Measurements from ENCODE around the gene CCDC47. TPM values are rescaled to one million over a fixed set of nuclear protein-coding genes. Genes with fewer than 3 reads are reported as not detected.

The CCDC47 gene
- polyA plus RNA-seq, 3 donors: 15.2 to 56.4 (median 43.0) TPM

DNA sequence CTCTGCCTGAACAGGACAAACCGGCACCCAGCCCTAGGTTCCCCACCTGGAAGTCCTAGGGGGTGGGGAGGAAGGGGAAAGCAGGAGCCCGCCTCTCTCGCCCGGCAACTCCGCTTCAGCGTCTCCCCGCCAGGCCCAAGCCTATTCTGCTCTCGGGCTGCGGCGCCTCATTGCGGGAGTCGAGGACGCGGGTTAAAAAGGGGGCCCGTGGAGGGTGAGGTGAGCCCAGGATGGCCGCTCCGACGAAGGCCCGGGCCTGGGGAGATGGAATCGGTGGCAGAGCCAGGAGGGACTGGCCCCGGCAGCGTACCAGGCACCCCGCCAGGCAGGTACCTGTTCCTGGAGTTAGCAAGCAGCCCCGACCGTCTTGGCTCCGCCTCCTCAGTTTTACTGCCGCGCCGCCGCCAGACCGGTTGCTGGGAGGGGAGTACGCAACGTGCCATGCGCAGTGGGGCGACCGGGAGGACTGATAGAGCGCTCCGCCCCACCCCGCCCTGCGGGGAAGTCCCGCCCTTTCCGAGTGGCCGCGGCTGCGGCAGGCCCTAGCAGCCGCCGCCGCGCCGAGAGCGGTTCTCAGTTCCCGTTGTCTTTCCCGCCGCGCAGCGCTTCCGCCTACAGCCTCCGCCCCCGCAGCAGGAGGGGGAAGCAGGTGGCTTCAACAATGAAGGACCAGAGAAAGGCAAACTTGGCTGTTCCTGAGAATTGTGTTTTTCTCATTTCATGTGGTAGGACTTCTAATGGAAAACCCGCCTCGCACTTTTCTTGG, 31.8 kb downstream of the CCDC47 start, which contains the start of gene STRADA:
STRADA (minus strand) TSS at position 392 of the 766 bp plus-strand sequence. CDS start 13,430 bp downstream, outside the sequence.
- Histone ChIP-seq H3K27me3 (ENCODE audit: control insufficient read depth in 2 of 2, insufficient read depth in 2 of 2, low read length in 2 of 2) (no peaks in the 10 kb centered on the region), H3K4me2 (replicated peaks; ENCODE audit: extremely low read depth, low read length, poor library complexity, severe bottlenecking) (peak within 1 kb of the TSS; percentile 98), H3K9ac (ENCODE audit: insufficient read depth, low read length, poor library complexity, severe bottlenecking) (peak within 1 kb of the TSS; percentile 94), H2AFZ (ENCODE audit: insufficient read depth, low read depth, low read length, poor library complexity, severe bottlenecking) (peak within 1 kb of the TSS; percentile 96), H3K79me2 (ENCODE audit: insufficient read depth, low read length) (peaks cover 38% of the 10 kb centered on the region), H3K4me3 (replicated peaks in 1 of 3; ENCODE audit: low read depth in 2 of 3, low read length in 3 of 3) (peak within 1 kb of the TSS; percentile 85 to 99 (median 98)), H3K27ac (ENCODE audit: low read depth in 1 of 2, low read length in 2 of 2) (peak within 1 kb of the TSS; percentile 84 to 87), H3K4me1 (ENCODE audit: control insufficient read depth in 1 of 2, insufficient read depth in 2 of 2, low read length in 2 of 2) (peaks cover 19 to 32% of the 10 kb centered on the region in 2 donors), H3K36me3 (replicated peaks in 1 of 2; ENCODE audit: control insufficient read depth in 1 of 2, insufficient read depth in 2 of 2, low read length in 2 of 2) (peaks cover 7 to 21% of the 10 kb centered on the region in 2 donors), H3K9me3 (replicated peaks in 1 of 2; ENCODE audit: control insufficient read depth in 1 of 2, insufficient read depth in 1 of 2, low read length in 2 of 2) (no peaks in the 10 kb centered on the region), H4K20me1 (ENCODE audit: insufficient read depth, low read length) (no peaks in the 10 kb centered on the region)
- peak; percentile 96 to 98 (median 97) for DNase-seq
- peaks cover 11 to 23% of the 10 kb centered on the region in 2 donors for H3K36me3 Mint-ChIP-seq
- H3K27me3 Mint-ChIP-seq (ENCODE audit: low read depth in 3 of 3): no peaks in the 10 kb centered on the region
- WGBS (ENCODE audit: insufficient coverage): under 1% methylated on average over 56 of the region's 61 CpGs
- peaks cover 24% of the 10 kb centered on the region for H3K4me1 Mint-ChIP-seq
- no peaks in the 10 kb centered on the region for H3K9me3 Mint-ChIP-seq
- peak within 1 kb of the TSS; percentile 94 to 98 (median 98) for H3K27ac Mint-ChIP-seq
- intact Hi-C loops (cut with micrococcal nuclease): loop anchor here (1.0 to 5.0 kb wide), 3 partner anchors 32 to 44 kb away; partner anchors contain the start of gene CCDC47 (in 1 of the 2)
- peak within 1 kb of the TSS; percentile 86 to 96 for H3K4me3 Mint-ChIP-seq
- TF ChIP-seq, protein P1, sequence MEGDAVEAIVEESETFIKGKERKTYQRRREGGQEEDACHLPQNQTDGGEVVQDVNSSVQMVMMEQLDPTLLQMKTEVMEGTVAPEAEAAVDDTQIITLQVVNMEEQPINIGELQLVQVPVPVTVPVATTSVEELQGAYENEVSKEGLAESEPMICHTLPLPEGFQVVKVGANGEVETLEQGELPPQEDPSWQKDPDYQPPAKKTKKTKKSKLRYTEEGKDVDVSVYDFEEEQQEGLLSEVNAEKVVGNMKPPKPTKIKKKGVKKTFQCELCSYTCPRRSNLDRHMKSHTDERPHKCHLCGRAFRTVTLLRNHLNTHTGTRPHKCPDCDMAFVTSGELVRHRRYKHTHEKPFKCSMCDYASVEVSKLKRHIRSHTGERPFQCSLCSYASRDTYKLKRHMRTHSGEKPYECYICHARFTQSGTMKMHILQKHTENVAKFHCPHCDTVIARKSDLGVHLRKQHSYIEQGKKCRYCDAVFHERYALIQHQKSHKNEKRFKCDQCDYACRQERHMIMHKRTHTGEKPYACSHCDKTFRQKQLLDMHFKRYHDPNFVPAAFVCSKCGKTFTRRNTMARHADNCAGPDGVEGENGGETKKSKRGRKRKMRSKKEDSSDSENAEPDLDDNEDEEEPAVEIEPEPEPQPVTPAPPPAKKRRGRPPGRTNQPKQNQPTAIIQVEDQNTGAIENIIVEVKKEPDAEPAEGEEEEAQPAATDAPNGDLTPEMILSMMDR (IDR thresholded peaks at IDR 0.05): no peak

DNA sequence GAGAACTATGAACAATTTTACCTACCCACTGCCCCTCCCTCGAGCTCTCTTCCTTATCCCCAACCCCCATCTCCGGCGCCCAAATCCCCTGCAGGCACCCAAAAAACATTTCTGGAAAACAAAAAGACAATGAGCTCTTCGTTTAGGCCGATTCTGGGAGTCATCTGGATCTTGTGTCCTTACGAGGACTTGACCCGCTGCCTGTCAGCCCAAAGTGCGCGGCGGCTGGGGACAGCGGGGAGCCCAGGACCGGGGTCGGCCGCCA, 32.3 kb downstream of the CCDC47 start:
- Histone ChIP-seq H3K79me2 (ENCODE audit: insufficient read depth, low read length) (peaks cover 43% of the 10 kb centered on the region), H3K27me3 (ENCODE audit: control insufficient read depth in 2 of 2, insufficient read depth in 2 of 2, low read length in 2 of 2) (no peaks in the 10 kb centered on the region), H3K36me3 (replicated peaks in 1 of 2; ENCODE audit: control insufficient read depth in 1 of 2, insufficient read depth in 2 of 2, low read length in 2 of 2) (peaks cover 3 to 17% of the 10 kb centered on the region in 2 donors), H2AFZ (ENCODE audit: insufficient read depth, low read depth, low read length, poor library complexity, severe bottlenecking) (peak overlapping the region; percentile 96), H3K4me2 (replicated peaks; ENCODE audit: extremely low read depth, low read length, poor library complexity, severe bottlenecking) (peak overlapping the region; percentile 98), H3K4me3 (replicated peaks in 1 of 3; ENCODE audit: low read depth in 2 of 3, low read length in 3 of 3) (peak overlapping the region; percentile 65 to 99 (median 98)), H3K4me1 (ENCODE audit: control insufficient read depth in 1 of 2, insufficient read depth in 2 of 2, low read length in 2 of 2) (peaks cover 19 to 31% of the 10 kb centered on the region in 2 donors), H3K9me3 (replicated peaks in 1 of 2; ENCODE audit: control insufficient read depth in 1 of 2, insufficient read depth in 1 of 2, low read length in 2 of 2) (no peaks in the 10 kb centered on the region), H3K27ac (ENCODE audit: low read depth in 1 of 2, low read length in 2 of 2) (peak overlapping the region; percentile 84 to 87), H3K9ac (ENCODE audit: insufficient read depth, low read length, poor library complexity, severe bottlenecking) (peak overlapping the region; percentile 94), H4K20me1 (ENCODE audit: insufficient read depth, low read length) (no peaks in the 10 kb centered on the region)
- DNase-seq: peak; percentile 20 to 30 (median 29)
- intact Hi-C loops (cut with micrococcal nuclease): loop anchor here (5.0 kb wide), 2 partner anchors 36 to 44 kb away; no protein-coding TSS in a partner anchor
- peak overlapping the region; percentile 89 to 98 (median 95) for H3K27ac Mint-ChIP-seq
- TF ChIP-seq, protein P1 (IDR thresholded peaks at IDR 0.05): no peak
- H3K36me3 Mint-ChIP-seq: peaks cover 9 to 20% of the 10 kb centered on the region in 2 donors
- 0% methylated on average over 14 of the region's 14 CpGs for WGBS (ENCODE audit: insufficient coverage)
- H3K4me1 Mint-ChIP-seq: peaks cover 23% of the 10 kb centered on the region
- peak overlapping the region; percentile 86 to 96 for H3K4me3 Mint-ChIP-seq
- H3K9me3 Mint-ChIP-seq: no peaks in the 10 kb centered on the region
- H3K27me3 Mint-ChIP-seq (ENCODE audit: low read depth in 3 of 3): no peaks in the 10 kb centered on the region
